SK-N-SH (cell line): ENCODE results near the gene RSRC2.

Experiments used
- CTCF ChIP-seq: fragments of 200-600 bp; sonication (generic); IDR thresholded peaks from 2 replicates; pipeline ENCODE4 v1.6.1; 2017; ENCODE audit warnings: antibody characterized with exemption, mild to moderate bottlenecking, moderate library complexity
- ELF1 ChIP-seq: IDR thresholded peaks from 2 replicates; pipeline ENCODE4 v1.4.0; 2012
- EP300 ChIP-seq, 2 experiments: IDR thresholded peaks; 2 replicates each; pipeline versions ENCODE4 v1.4.0 to v1.6.1; 2012; ENCODE audit warnings: borderline replicate concordance in 1 of 2, low read depth in 1 of 2, low read length in 1 of 2
- GABPA ChIP-seq: IDR thresholded peaks from 2 replicates; pipeline ENCODE4 v1.4.0; 2012; ENCODE audit warnings: low read depth, mild to moderate bottlenecking
- JUND ChIP-seq: IDR thresholded peaks from 2 replicates; pipeline ENCODE4 v1.4.0; 2012
- MAX ChIP-seq: IDR thresholded peaks from 2 replicates; pipeline ENCODE4 v1.4.0; 2012; ENCODE audit warnings: low read depth
- NRF1 ChIP-seq: IDR thresholded peaks from 2 replicates; pipeline ENCODE4 v1.6.1; 2012; ENCODE audit warnings: low read depth, mild to moderate bottlenecking, low read length
- RAD21 ChIP-seq: IDR thresholded peaks from 2 replicates; pipeline ENCODE4 v1.6.1; 2012; ENCODE audit warnings: mild to moderate bottlenecking, low read length
- RFX5 ChIP-seq: IDR thresholded peaks from 2 replicates; pipeline ENCODE4 v1.6.1; 2012; ENCODE audit warnings: mild to moderate bottlenecking, improper control_type of control experiment, low read length
- SIN3A ChIP-seq: IDR thresholded peaks from 2 replicates; pipeline ENCODE4 v1.6.1; 2012; ENCODE audit warnings: low read depth, mild to moderate bottlenecking, low read length, moderate library complexity, borderline replicate concordance
- SMC3 ChIP-seq: IDR thresholded peaks from 2 replicates; pipeline ENCODE4 v1.6.1; 2012; ENCODE audit warnings: low read depth, low read length, improper control_type of control experiment
- TAF1 ChIP-seq: IDR thresholded peaks from 2 replicates; pipeline ENCODE4 v1.6.1; 2012; ENCODE audit warnings: low read depth, mild to moderate bottlenecking, low read length, moderate library complexity, borderline replicate concordance
- USF1 ChIP-seq: IDR thresholded peaks from 2 replicates; pipeline ENCODE4 v1.4.0; 2012; ENCODE audit warnings: low read depth, borderline replicate concordance
- YY1 ChIP-seq: IDR thresholded peaks from 2 replicates; pipeline ENCODE4 v1.4.0; 2012; ENCODE audit warnings: low read depth, mild to moderate bottlenecking

- TF ChIP-seq RAD21 (no peak), CTCF (no peak), SMC3 (no peak), GABPA (no peak), MAX (no peak), YY1 (no peak), JUND (no peak), RFX5 (no peak), TAF1 (no peak), NRF1 (no peak), EP300 (IDR thresholded peaks at IDR 0.05; ENCODE audit: borderline replicate concordance in 1 of 2, low read depth in 1 of 2, low read length in 1 of 2) (no peak), USF1 (no peak), ELF1 (no peak), SIN3A (no peak)
Observed at GRCh38 chr12:122520676-122521075, 6.1 kb downstream of the RSRC2 start.
